Mesenteric fat pad (tissue), 1 donor: ENCODE data around the gene LDLRAD3. TPM values are rescaled to one million over a fixed set of nuclear protein-coding genes. Genes with fewer than 3 reads are reported as not detected.

Source experiments
- DNase-seq: peaks from one replicate; pipeline ENCODE4 v3.0.0-alpha.2; 2020; ENCODE audit warnings: low spot score
- total RNA-seq: library from RNA; stranded (reverse); fragmentation: NEBNext Ultra II Directional; extraction: Animal tissue kit (Norgen Biotek cat#: 25700); gene quantifications from one replicate; pipeline ENCODE4 v1.2.1, GENCODE V29; 2021
- donor health status: DM: yes; HTN: yes; CAD: no.

The LDLRAD3 gene
- total RNA-seq, 1 donor from 2014 or later, result 69.2 TPM

GRCh38 chr11:35927104-35927503 lies 16.8 kb upstream of the LDLRAD3 start:
- no peak for DNase-seq

DNA sequence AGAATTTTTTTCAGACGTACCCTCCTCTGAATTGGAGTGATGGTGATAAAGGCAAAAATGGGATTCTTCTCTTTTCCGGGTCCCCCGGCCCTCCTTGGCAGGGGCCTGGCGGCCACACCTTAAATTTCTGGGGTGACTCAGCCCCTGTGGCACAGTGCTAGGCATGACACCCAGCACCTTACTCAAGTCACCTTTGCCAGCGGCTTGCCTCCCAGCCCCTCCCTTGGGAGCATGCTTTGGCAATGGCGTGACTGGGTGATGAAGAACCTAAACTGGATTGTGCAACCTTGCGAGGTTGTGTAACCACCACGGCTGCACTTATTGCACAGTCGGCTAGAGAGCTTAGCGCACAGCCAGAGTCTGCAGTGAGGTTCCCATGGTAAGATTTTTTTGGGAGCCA lies 16.2 kb upstream of the LDLRAD3 start:
- DNase-seq, result no peak

GRCh38 chr11:35928688-35929395 lies 15.0 kb upstream of the LDLRAD3 start:
- no peak for DNase-seq

GRCh38 chr11:35930466-35930865 lies 13.4 kb upstream of the LDLRAD3 start:
- DNase-seq, result no peak

- no peak for DNase-seq
Observed at GRCh38 chr11:35932121-35932520, 11.7 kb upstream of the LDLRAD3 start.

- no peak for DNase-seq
Observed at GRCh38 chr11:35932681-35933319, 11.1 kb upstream of the LDLRAD3 start.

GRCh38 chr11:35933320-35933871 lies 10.5 kb upstream of the LDLRAD3 start:
- DNase-seq, result no peak

DNA sequence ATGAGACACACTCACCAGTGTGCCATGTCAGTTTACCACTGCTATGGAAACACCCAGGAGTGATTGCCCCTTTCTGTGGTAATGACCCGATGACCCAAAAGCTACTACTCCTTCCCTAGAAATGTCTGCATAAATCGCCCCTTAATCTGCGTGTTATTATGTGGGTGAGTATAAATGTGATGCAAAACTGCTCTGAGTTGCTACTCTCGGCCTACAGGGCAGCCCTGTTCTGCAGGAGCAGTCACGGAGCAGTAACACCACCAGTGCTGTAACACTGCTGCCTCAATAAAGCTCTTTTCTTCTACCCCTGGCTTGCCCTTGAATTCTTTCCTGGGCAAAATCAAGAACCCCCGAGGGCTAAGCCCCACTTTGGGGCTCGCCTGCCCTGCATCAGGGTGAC lies 9.6 kb upstream of the LDLRAD3 start:
- DNase-seq, result no peak

DNA sequence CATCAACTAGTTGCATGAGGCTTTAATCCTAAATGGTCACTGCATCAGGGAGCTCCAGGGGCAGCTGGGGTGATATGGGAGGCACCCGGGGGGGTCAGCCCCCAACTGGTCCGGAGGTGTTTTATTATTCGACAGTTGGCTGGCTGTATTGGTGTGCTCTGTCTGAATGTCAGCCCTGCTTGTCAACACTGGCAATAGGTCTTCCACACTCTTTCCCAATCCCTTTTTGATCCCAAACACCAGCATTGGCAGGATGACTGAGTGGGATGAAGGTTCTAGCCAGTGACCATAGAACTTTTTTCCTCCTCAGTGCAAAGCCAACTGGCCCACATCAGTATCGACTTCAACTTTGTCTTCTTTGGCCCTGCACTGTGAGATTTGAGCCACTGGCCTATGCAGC lies 8.9 kb upstream of the LDLRAD3 start:
- DNase-seq, result no peak

- no peak for DNase-seq
Observed at GRCh38 chr11:35935390-35935789, 8.5 kb upstream of the LDLRAD3 start.

- DNase-seq, result no peak
Observed at GRCh38 chr11:35937111-35937510, 6.8 kb upstream of the LDLRAD3 start.

GRCh38 chr11:35937700-35938099 lies 6.2 kb upstream of the LDLRAD3 start:
- no peak for DNase-seq

- no peak for DNase-seq
Observed at GRCh38 chr11:35938231-35938630, 5.6 kb upstream of the LDLRAD3 start.

- DNase-seq, result no peak
Observed at GRCh38 chr11:35943309-35943708, 553 bp upstream of the LDLRAD3 start.

- no peak for DNase-seq
Observed at GRCh38 chr11:35944503-35945136, 758 bp downstream of the LDLRAD3 start.

DNA sequence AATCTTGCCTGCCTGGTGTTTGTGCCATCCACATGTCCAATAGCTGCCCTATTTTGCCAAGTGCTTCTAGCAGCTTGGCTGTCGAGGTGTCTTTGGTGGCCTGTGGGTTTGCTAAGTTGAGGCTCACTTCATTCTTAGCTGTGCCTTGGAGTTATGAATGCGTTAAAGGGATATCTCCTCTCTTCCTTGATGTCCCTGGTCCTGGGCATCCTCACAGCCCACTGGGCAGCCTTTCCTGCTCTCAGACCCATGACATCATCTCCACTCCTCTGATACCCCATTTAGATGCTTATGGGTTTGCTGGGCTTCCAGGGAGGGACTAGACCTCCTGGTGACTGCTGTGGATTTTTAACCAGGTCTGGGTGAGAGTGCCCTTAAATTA lies 1.3 kb downstream of the LDLRAD3 start:
- no peak for DNase-seq

DNA sequence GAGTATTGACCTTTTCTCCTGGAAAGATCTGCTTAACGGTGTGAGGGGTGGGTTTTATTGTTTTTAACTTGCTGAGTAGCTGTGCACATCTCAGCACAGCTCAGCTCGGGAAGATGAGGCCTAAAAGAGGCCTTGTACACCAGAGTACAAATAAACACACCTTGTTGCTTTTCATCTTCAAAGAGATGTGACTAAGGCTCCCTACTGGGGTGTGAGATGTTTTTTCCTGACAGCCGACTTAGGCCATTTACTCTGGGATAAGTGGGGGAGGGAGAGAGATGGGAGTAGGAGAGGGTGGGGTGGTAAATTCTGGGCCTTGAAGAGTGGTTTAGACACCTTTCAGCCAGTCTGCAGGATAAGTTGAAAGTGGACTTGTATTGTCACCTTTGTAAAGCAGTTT lies 2.9 kb downstream of the LDLRAD3 start:
- no peak for DNase-seq

DNA sequence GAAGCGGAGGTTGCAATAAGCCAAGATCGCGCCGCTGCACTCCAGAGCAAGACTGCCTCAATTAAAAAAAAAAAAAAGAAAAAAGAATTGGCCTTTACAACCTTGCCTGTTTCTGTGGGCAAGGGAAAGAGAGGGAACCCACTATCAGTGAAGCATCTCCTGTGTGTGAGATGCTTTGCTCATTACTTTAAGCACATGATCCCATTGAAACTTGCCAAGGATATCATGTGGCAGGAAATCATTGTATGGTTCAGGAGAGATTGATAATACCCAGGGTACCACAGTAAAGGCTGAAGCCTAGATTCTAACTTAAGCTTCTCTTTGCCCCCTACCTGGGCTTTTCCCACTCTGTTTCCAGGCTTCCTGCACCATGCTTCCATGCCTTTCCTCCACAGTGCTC lies 3.6 kb downstream of the LDLRAD3 start:
- no peak for DNase-seq

DNA sequence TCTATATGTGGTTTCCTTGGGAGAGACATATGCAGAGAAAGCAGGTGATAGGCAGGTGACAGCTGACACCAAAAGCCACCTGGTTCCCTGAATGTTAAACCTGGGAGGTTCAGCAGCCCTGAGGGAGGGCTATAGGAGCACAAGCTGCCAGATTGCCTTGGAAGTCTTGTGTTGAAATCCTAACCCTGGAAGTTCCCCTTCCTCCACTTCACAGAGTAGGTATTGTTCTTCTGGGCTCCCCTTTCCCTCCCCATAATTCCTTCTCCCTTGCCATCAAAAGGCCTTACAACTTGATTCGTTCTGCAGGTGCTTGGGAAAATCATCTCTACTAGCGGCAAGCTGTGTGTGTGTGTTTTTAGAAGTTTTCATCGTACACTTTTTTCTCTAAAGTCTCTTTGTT lies 5.4 kb downstream of the LDLRAD3 start:
- DNase-seq, result no peak

GRCh38 chr11:35950082-35950481 lies 6.2 kb downstream of the LDLRAD3 start:
- DNase-seq, result no peak

DNA sequence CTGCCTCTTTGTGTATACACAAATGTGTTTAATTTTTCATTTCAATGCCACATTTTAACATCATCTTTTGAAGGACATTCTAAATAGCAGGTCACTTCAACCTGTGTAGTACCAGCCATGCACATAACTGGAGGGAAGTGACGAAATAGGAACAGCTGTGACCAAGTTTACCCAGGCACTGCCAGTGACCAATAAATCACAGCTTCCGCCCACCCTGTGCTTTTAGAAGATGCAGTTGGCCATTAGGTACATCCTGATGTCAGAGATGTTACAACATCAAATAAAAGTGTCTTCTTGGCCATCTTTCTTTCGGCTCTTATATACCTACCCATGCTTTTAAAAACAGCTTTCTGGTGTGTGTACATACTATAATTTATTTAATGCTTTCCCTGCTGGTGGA lies 7.8 kb downstream of the LDLRAD3 start:
- no peak for DNase-seq

GRCh38 chr11:35953081-35953760 lies 9.4 kb downstream of the LDLRAD3 start:
- no peak for DNase-seq
